KG1 (cell line): ENCODE data around the gene CH25H.
A peak's percentile ranks its signal among the peaks of the same experiment; 100 is the strongest.

Experiments
- DNase-seq: peaks from one replicate; lab custom pipeline; 2025; lab: John Stamatoyannopoulos, UW

Gene CH25H

GRCh38 chr10:89228962-89229361, 21.8 kb upstream of the CH25H start:
- DNase-seq = no peak

DNA sequence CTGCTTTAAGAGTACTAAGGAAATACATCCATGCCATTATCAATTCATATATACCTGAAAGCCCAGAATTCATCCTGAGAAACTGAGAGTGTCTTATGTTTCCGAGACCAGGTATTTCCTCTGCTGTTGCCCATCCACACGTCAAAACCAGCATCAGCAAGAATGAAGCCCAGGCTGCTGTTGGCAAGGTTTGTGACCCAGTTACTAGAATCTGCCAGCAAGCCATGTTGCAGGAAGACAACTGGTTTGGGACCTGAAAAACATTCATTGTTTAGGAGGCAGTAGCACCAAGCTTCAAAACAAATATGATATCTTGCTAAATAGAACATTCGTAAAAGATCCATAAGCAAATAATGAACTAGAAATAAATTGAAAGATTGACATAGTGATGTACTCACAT, 21.0 kb upstream of the CH25H start:
- no peak for DNase-seq

DNA sequence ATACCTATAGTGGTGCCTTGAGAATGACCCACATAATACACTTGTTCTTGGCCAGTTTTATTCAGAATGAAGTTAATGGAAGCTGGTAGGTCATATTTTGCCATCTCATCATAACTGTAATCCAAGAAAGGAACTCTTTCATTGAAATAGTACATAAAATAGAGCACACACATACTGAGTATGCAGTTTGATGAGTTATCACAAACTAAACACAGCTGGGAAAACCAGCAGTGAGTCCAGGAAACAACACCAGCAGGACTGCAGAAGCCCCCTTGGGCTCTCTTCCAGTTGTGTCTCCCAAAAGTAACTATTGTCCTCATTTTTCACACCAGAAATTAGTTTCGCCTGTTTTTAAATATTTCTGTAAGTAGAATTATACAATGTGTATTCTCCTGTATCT, 19.8 kb upstream of the CH25H start:
- no peak for DNase-seq

- DNase-seq = no peak
Measured at GRCh38 chr10:89224739-89225443, 17.8 kb upstream of the CH25H start.

DNA sequence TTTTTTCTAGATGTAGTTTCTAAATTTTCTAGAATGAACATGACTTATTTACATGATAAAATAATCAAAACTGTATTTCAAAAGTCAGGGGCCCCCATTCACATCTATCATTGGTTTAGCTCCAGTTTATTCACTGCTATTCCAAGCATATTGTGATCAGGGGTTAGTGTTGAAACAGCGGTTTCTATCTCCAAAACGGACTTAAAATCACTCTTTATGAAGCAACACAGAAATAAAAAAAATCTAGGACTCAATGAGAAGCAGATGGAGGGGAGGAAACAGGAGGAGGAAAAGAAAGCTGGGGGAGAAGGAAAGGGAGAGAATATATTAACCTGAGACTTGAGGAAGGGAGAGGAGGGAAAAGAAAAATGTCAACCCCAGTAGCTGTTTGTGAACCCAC, 14.8 kb upstream of the CH25H start:
- DNase-seq = no peak

DNA sequence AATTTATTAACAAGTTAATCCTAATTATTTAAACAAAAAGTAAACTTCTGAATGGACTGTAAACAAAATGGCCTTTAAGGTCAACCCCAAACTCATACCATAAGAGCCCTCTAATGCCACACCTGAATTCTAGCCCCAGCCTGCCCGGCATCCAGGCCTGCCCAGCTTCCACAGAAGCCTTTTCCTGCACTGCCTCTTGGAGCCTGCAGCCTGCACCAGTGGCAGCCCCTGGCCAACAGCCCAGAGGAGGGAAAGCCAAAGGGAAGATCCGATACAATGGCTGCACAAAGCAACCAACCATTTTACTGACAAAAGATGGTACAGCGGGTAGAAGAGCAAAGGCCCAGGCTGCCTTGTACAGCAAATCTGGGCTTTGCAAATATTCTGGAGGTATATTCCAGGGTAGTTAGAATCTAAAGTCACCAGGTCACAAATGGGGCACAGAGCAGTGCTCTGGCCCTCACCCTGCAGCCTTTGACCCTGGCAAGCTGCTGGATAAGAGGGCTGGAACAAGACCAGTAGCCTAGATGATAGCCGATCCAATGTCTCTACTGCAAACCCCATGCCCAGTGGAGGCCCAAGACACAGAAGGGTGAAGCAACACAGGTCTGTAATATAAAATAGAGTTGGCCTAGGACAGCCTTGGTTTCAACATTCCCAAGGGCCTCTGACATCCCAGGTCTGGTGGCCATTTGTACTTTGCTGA, 12.5 kb upstream of the CH25H start:
- DNase-seq = no peak

- peak; percentile 75 for DNase-seq
Measured at GRCh38 chr10:89217057-89217990, 10.2 kb upstream of the CH25H start.

DNA sequence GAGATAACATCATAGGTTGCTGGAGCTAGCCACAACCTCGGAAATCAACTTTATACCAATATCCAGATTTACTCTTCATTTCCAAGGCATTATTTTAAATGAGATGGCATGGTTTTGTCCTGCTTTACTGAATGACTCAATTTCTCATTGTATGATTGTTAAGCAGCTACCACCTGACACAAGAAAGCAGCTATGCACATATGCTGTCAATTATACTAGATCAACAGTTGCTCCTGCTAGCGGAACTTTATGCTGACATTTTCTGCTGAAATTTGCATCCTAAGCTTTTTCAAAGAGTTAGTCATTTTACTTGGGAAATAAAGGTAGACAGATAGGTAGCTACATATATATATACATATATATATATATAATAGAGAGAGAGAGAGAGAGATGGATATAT, 8.9 kb upstream of the CH25H start:
- no peak for DNase-seq

DNA sequence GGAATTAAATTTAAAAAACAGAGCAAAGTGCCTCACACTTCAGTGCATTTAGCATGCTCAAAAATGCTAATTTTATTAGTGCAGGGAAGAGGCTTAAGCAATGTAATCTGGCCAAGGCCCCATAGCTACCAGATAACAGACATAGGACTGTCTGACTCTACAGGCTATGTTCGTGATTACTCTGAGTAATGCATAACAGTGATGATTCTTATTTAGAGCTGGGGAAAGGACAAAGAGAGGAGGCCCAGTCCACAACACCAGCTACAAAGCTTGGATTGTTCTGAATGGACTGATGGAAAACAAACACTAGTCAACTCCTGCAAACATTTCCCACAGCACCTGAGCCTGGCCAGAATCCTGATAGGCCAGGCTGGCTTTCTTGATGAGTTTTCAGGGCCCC, 8.4 kb upstream of the CH25H start:
- DNase-seq = no peak

GRCh38 chr10:89214566-89215165, 7.5 kb upstream of the CH25H start:
- DNase-seq = no peak

GRCh38 chr10:89213191-89213808, 6.2 kb upstream of the CH25H start:
- peak; percentile 10 for DNase-seq

DNA sequence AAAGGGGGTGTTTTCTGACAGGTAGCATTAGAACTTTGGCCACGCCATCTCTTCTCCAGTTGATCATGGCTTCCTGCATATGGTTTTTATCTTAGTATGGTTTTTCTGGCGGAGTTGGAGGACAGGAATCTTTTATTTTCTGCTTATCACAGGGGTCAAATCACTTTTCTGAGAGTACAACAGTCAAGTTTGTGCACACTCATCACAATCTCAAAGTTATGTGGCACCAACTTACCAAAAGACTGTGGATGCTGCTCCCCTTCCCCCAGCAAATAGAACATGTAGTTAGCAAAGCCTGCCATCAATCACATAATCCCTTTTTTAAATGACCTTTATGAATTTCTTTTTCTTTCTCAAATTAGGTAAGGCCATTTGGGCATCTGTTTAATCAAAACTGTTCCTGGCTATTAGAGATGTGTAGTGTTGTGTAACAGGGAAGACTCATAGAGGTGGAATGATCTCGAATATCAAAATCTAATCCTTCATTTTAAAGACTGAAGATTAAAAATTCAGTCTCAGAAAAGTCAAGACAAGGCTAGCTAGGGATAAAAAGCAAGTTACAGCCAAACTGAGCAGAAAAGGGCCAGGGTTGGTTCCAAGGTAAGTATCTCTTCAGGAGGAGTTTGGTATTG, 3.8 kb upstream of the CH25H start:
- no peak for DNase-seq

DNA sequence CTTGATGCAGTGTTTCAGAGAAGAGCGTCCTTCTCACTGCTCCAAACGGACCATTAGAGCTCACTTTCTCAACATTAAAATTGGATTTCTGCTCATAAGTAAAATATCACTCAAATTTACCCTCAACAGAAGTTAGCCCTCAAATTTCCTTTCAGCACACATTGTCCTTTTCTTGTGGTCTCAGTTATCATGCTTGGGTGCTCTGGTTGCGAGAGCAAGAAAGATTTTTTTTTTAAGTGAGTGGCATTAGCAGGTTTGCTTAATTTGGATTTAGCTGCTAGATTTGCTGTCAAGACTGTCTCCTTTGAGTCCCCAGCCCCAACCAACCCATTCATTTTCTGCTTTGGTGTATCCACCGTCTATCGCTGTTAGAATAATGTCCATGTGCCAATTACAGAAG, 2.6 kb upstream of the CH25H start:
- DNase-seq = no peak

DNA sequence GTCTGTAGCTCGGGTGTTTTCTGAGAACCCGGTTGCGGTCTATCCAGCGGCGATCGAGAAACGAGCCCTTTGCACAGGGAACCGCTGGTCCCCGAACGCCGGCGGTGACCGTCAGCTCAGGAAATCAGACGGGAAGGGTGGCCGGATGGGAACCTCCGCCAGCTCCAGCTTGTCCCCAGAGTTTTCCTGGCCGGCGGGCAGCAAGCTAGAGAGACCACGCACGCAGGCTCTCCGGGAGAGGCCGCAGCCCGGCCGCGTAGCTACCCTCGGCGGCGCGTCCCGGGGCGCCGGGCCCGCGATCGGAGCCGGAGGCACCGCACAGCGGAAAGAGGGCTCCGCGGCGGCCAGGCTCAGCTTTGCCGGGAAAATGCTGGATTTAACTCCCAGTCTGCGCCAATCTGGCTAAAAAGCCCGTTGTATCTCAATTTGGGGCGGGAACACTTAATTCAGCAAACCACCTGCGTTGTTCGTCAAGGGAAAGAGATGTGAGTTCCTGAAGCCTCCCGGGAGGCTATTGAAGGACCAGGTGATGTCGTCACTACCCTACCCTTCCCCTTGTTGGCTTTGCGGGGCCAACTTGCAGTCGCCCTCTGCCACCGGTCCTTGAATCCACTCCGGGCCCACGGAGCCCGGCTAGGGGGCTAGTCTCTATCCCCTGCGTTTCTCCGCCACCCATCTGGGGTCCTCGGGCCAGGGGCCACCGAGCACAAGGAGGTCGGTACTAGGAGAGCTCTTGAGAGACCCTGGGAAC, 859 bp upstream of the CH25H start:
- no peak for DNase-seq

GRCh38 chr10:89206402-89207180, 526 bp downstream of the CH25H start:
- DNase-seq = peak; percentile 9

DNA sequence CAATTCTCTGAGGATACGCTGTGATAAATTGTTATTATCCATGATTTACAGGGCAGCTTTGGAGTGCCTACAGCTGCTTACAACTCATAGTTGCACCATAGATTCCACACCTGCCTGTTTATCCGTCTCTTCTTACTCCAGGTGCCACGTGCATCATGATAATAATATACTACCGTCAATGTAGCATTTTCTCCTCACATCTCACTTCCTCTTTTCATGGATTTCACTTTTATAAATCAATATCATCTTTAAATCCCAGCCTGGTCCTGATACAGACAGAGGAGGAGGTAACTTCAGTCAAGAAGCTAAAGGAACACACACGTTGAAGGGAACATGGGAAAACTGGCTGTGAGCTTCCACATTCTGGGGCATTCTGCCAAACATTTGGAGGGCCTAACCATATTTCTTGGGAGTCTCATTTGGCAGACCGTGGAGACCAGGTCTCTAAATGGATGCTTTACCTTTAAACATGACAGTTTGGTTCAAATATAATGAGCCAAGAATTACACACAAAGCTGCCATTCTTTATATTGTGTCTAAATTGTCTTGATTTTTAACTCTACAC, 2.4 kb downstream of the CH25H start:
- no peak for DNase-seq

- DNase-seq = no peak
Measured at GRCh38 chr10:89203237-89203636, 3.9 kb downstream of the CH25H start.

DNA sequence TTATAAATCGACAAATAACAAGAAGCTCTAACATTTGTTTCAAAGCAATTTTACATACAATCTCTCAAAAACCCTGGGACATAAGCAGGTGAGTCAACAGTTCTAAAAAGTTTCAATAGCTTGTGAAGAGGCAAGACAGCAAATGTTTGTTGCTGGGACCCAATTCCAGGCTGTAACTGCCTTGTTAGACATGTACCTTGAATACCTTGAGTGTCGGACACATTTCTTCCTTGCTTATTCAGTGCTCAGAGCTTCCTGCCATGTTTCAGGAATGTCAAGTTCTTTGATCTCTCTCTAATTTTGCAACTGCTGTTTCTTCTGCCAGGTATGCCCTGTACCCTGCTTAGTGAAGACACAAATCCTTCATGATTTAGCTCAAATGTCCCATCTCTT, 5.1 kb downstream of the CH25H start:
- DNase-seq = no peak

- DNase-seq = no peak
Measured at GRCh38 chr10:89201345-89202032, 5.6 kb downstream of the CH25H start.
